Stimulated activated CD4-positive, alpha-beta T cell treated with anti-CD3 and anti-CD28 coated beads, Interleukin-15, amount 100 ng/mL, for 48 hours (primary cell): ENCODE data around the gene MTHFD2L.

Experiments
- DNase-seq, 2 donors: peaks; one replicate each; pipeline ENCODE4 v3.0.0-alpha.2; 2020; ENCODE audit warnings: low read depth in 2 of 2

MTHFD2L gene

GRCh38 chr4:74305000-74305399 is 147.1 kb downstream of the MTHFD2L start:
- DNase-seq: no peak

GRCh38 chr4:74307170-74307569 is 149.3 kb downstream of the MTHFD2L start:
- DNase-seq: no peak

- no peak for DNase-seq
These were observed 150.3 kb downstream of the MTHFD2L start, which contains the start of gene EPGN for GRCh38 chr4:74308215-74308614. Gene EPGN (plus strand): TSS chr4:74308470. CDS start chr4:74308534, 64 bp downstream.

GRCh38 chr4:74309223-74309622 is 151.3 kb downstream of the MTHFD2L start:
- no peak for DNase-seq

GRCh38 chr4:74311696-74312313 is 153.9 kb downstream of the MTHFD2L start:
- DNase-seq: no peak

GRCh38 chr4:74314329-74314728 is 156.4 kb downstream of the MTHFD2L start:
- DNase-seq: no peak

- no peak for DNase-seq
These were observed 157.0 kb downstream of the MTHFD2L start for GRCh38 chr4:74314944-74315343.

- DNase-seq: no peak
These were observed 157.5 kb downstream of the MTHFD2L start for GRCh38 chr4:74315376-74315775.

GRCh38 chr4:74316397-74316796 is 158.5 kb downstream of the MTHFD2L start:
- DNase-seq: no peak

GRCh38 chr4:74317616-74318246 is 159.8 kb downstream of the MTHFD2L start:
- DNase-seq: no peak

GRCh38 chr4:74318276-74318675 is 160.4 kb downstream of the MTHFD2L start:
- no peak for DNase-seq

- no peak for DNase-seq
These were observed 161.6 kb downstream of the MTHFD2L start for GRCh38 chr4:74319470-74319869.

- DNase-seq: peak in 1 of 2 donors; percentile 16
These were observed 162.7 kb downstream of the MTHFD2L start for GRCh38 chr4:74320559-74321118.

GRCh38 chr4:74322301-74322700 is 164.4 kb downstream of the MTHFD2L start:
- no peak for DNase-seq

GRCh38 chr4:74323663-74324062 is 165.7 kb downstream of the MTHFD2L start:
- DNase-seq: no peak

- DNase-seq: no peak
These were observed 166.3 kb downstream of the MTHFD2L start for GRCh38 chr4:74324262-74324661.

GRCh38 chr4:74325886-74326285 is 168.0 kb downstream of the MTHFD2L start:
- no peak for DNase-seq

- DNase-seq: no peak
These were observed 169.8 kb downstream of the MTHFD2L start for GRCh38 chr4:74327762-74328161.

- no peak for DNase-seq
These were observed 170.6 kb downstream of the MTHFD2L start for GRCh38 chr4:74328501-74328900.

- no peak for DNase-seq
These were observed 171.4 kb downstream of the MTHFD2L start for GRCh38 chr4:74329307-74329706.

GRCh38 chr4:74330295-74330750 is 172.4 kb downstream of the MTHFD2L start:
- no peak for DNase-seq

GRCh38 chr4:74331252-74331651 is 173.3 kb downstream of the MTHFD2L start:
- DNase-seq: no peak

- no peak for DNase-seq
These were observed 174.0 kb downstream of the MTHFD2L start for GRCh38 chr4:74331944-74332343.
